ENCODE data around the gene OR10T2.

The OR10T2 gene

GRCh38 chr1:158371188-158371953 is 27.9 kb downstream of the OR10T2 start:
- Histone ChIP-seq H4K91ac (ENCODE audit: low read depth, low read length) (no peak overlapping the region), H2AK5ac (ENCODE audit: low read length) (no peak overlapping the region), H3K14ac (ENCODE audit: low read length) (no peak overlapping the region), H2BK12ac (ENCODE audit: low read length) (no peak overlapping the region), H4K8ac (ENCODE audit: low read depth, low read length) (no peak overlapping the region), H3K23ac (ENCODE audit: low read length) (no peak overlapping the region), H3K4me2 (ENCODE audit: low read length) (no peak overlapping the region), H3K9me3 (ENCODE audit: insufficient read depth, low read depth, low read length) (no peaks in the 10 kb centered on the region), H2AFZ (ENCODE audit: insufficient read depth, low read length, poor library complexity) (no peak overlapping the region), H3K4me1 (ENCODE audit: control insufficient read depth in 1 of 2, insufficient read depth in 2 of 2, low read length in 2 of 2) (no peaks in the 10 kb centered on the region), H3K79me2 (ENCODE audit: control insufficient read depth, insufficient read depth, low read length, poor library complexity) (no peaks in the 10 kb centered on the region), H3K79me1 (ENCODE audit: low read length) (no peaks in the 10 kb centered on the region), H3K36me3 (ENCODE audit: control insufficient read depth in 1 of 2, insufficient read depth in 2 of 2, low read length in 2 of 2) (no peaks in the 10 kb centered on the region), H2BK120ac (ENCODE audit: insufficient read depth, low read length, poor library complexity) (no peak overlapping the region), H3K18ac (ENCODE audit: low read length) (no peak overlapping the region), H3K27me3 (ENCODE audit: insufficient read depth, low read length) (no peaks in the 10 kb centered on the region), H3K4me3 (ENCODE audit: low read depth, low read length) (no peak overlapping the region), H3K9ac (ENCODE audit: low read length) (no peak overlapping the region), H2BK5ac (ENCODE audit: low read depth, low read length, poor library complexity) (no peak overlapping the region), H4K12ac (ENCODE audit: low read depth, low read length) (no peak overlapping the region), H3K4ac (ENCODE audit: low read depth, low read length) (no peak overlapping the region), H3K27ac (ENCODE audit: low read depth, low read length) (no peak overlapping the region)
- no peak for DNase-seq
- no CpG with 5 or more reads among the region's 6 CpGs for WGBS (ENCODE audit: extremely low coverage, insufficient coverage, insufficient read length)

- Histone ChIP-seq H3K9ac (ENCODE audit: low read length) (no peak overlapping the region), H3K36me3 (ENCODE audit: control insufficient read depth in 1 of 2, insufficient read depth in 2 of 2, low read length in 2 of 2) (no peaks in the 10 kb centered on the region), H2BK120ac (ENCODE audit: insufficient read depth, low read length, poor library complexity) (no peak overlapping the region), H3K9me3 (ENCODE audit: insufficient read depth, low read depth, low read length) (no peaks in the 10 kb centered on the region), H3K14ac (ENCODE audit: low read length) (no peak overlapping the region), H2BK12ac (ENCODE audit: low read length) (no peak overlapping the region), H2BK5ac (ENCODE audit: low read depth, low read length, poor library complexity) (no peak overlapping the region), H4K91ac (ENCODE audit: low read depth, low read length) (no peak overlapping the region), H3K79me1 (ENCODE audit: low read length) (no peaks in the 10 kb centered on the region), H3K4me3 (ENCODE audit: low read depth, low read length) (no peak overlapping the region), H2AK5ac (ENCODE audit: low read length) (no peak overlapping the region), H4K12ac (ENCODE audit: low read depth, low read length) (no peak overlapping the region), H3K27me3 (ENCODE audit: insufficient read depth, low read length) (no peaks in the 10 kb centered on the region), H3K4me1 (ENCODE audit: control insufficient read depth in 1 of 2, insufficient read depth in 2 of 2, low read length in 2 of 2) (no peaks in the 10 kb centered on the region), H3K23ac (ENCODE audit: low read length) (no peak overlapping the region), H4K8ac (ENCODE audit: low read depth, low read length) (no peak overlapping the region), H3K18ac (ENCODE audit: low read length) (no peak overlapping the region), H3K79me2 (ENCODE audit: control insufficient read depth, insufficient read depth, low read length, poor library complexity) (no peaks in the 10 kb centered on the region), H3K4ac (ENCODE audit: low read depth, low read length) (no peak overlapping the region), H3K27ac (ENCODE audit: low read depth, low read length) (no peak overlapping the region), H3K4me2 (ENCODE audit: low read length) (no peak overlapping the region), H2AFZ (ENCODE audit: insufficient read depth, low read length, poor library complexity) (no peak overlapping the region)
- DNase-seq, result no peak
Observed at GRCh38 chr1:158366783-158367182, 32.5 kb downstream of the OR10T2 start.

- no peak overlapping the region for H2BK12ac ChIP-seq (ENCODE audit: low read length)
- no peak overlapping the region for H3K4me2 ChIP-seq (ENCODE audit: low read length)
- no peak overlapping the region for H3K4me3 ChIP-seq (ENCODE audit: low read depth, low read length)
- H3K9ac ChIP-seq (ENCODE audit: low read length), result no peak overlapping the region
- H2BK5ac ChIP-seq (ENCODE audit: low read depth, low read length, poor library complexity), result no peak overlapping the region
- no peak overlapping the region for H4K8ac ChIP-seq (ENCODE audit: low read depth, low read length)
- no CpG with 5 or more reads among the region's 1 CpG for WGBS (ENCODE audit: extremely low coverage, insufficient coverage, insufficient read length)
- DNase-seq, result no peak
- H2AFZ ChIP-seq (ENCODE audit: insufficient read depth, low read length, poor library complexity), result no peak overlapping the region
- no peaks in the 10 kb centered on the region for H3K79me2 ChIP-seq (ENCODE audit: control insufficient read depth, insufficient read depth, low read length, poor library complexity)
- H3K9me3 ChIP-seq (ENCODE audit: insufficient read depth, low read depth, low read length), result no peaks in the 10 kb centered on the region
- H3K27me3 ChIP-seq (ENCODE audit: insufficient read depth, low read length), result no peaks in the 10 kb centered on the region
- no peak overlapping the region for H2AK5ac ChIP-seq (ENCODE audit: low read length)
- H3K79me1 ChIP-seq (ENCODE audit: low read length), result no peaks in the 10 kb centered on the region
- no peak overlapping the region for H3K14ac ChIP-seq (ENCODE audit: low read length)
- no peaks in the 10 kb centered on the region for H3K4me1 ChIP-seq (ENCODE audit: control insufficient read depth in 1 of 2, insufficient read depth in 2 of 2, low read length in 2 of 2)
- no peak overlapping the region for H4K91ac ChIP-seq (ENCODE audit: low read depth, low read length)
- H3K4ac ChIP-seq (ENCODE audit: low read depth, low read length), result no peak overlapping the region
- no peak overlapping the region for H3K27ac ChIP-seq (ENCODE audit: low read depth, low read length)
- H3K18ac ChIP-seq (ENCODE audit: low read length), result no peak overlapping the region
- no peak overlapping the region for H2BK120ac ChIP-seq (ENCODE audit: insufficient read depth, low read length, poor library complexity)
- no peak overlapping the region for H4K12ac ChIP-seq (ENCODE audit: low read depth, low read length)
- no peaks in the 10 kb centered on the region for H3K36me3 ChIP-seq (ENCODE audit: control insufficient read depth in 1 of 2, insufficient read depth in 2 of 2, low read length in 2 of 2)
- H3K23ac ChIP-seq (ENCODE audit: low read length), result no peak overlapping the region
Observed at GRCh38 chr1:158362941-158363340, 36.3 kb downstream of the OR10T2 start.

DNA sequence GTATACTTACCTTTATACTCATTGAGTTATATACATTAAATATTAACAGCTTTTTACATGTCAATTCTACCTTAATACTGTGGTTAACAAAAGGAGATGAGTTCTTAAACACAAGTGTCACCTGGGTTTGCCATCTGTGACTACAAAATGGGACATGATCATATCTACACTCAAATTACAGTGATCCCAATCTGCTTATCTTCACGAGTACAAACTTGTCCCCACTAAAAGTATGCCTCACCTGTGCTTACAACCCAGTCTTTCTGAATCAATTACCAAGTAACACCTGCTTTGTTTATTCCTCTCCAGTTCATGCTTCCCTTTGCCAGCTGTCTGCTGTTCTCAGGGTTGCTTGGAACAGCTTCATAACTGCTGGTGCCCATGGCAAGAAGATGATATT is 36.8 kb downstream of the OR10T2 start:
- Histone ChIP-seq H3K14ac (ENCODE audit: low read length) (no peak overlapping the region), H3K23ac (ENCODE audit: low read length) (no peak overlapping the region), H3K9ac (ENCODE audit: low read length) (no peak overlapping the region), H3K4me2 (ENCODE audit: low read length) (no peak overlapping the region), H2BK5ac (ENCODE audit: low read depth, low read length, poor library complexity) (no peak overlapping the region), H3K18ac (ENCODE audit: low read length) (no peak overlapping the region), H4K91ac (ENCODE audit: low read depth, low read length) (no peak overlapping the region), H3K27me3 (ENCODE audit: insufficient read depth, low read length) (no peaks in the 10 kb centered on the region), H3K4me3 (ENCODE audit: low read depth, low read length) (no peak overlapping the region), H3K9me3 (ENCODE audit: insufficient read depth, low read depth, low read length) (no peaks in the 10 kb centered on the region), H3K79me1 (ENCODE audit: low read length) (no peaks in the 10 kb centered on the region), H2BK12ac (ENCODE audit: low read length) (no peak overlapping the region), H3K79me2 (ENCODE audit: control insufficient read depth, insufficient read depth, low read length, poor library complexity) (no peaks in the 10 kb centered on the region), H2BK120ac (ENCODE audit: insufficient read depth, low read length, poor library complexity) (no peak overlapping the region), H3K4ac (ENCODE audit: low read depth, low read length) (no peak overlapping the region), H4K8ac (ENCODE audit: low read depth, low read length) (no peak overlapping the region), H3K4me1 (ENCODE audit: control insufficient read depth in 1 of 2, insufficient read depth in 2 of 2, low read length in 2 of 2) (no peaks in the 10 kb centered on the region), H2AFZ (ENCODE audit: insufficient read depth, low read length, poor library complexity) (no peak overlapping the region), H4K12ac (ENCODE audit: low read depth, low read length) (no peak overlapping the region), H3K36me3 (ENCODE audit: control insufficient read depth in 1 of 2, insufficient read depth in 2 of 2, low read length in 2 of 2) (no peaks in the 10 kb centered on the region), H3K27ac (ENCODE audit: low read depth, low read length) (no peak overlapping the region), H2AK5ac (ENCODE audit: low read length) (no peak overlapping the region)
- DNase-seq, result no peak
- no CpG with 5 or more reads among the region's 1 CpG for WGBS (ENCODE audit: extremely low coverage, insufficient coverage, insufficient read length)
